Left lung (tissue), 10 donors: ENCODE measurements around the gene MRPL54. TPM values are rescaled to one million over a fixed set of nuclear protein-coding genes. Genes with fewer than 3 reads are reported as not detected.

Experiments
- ATAC-seq: fragments of 200-7000 bp; cut with Tn5 transposase; one replicate; pipeline ENCODE4 v1.9.1; 2020; ENCODE audit warnings: moderate library complexity
- DNase-seq, 4 donors: peaks; one replicate each; pipeline ENCODE4 v3.0.0-alpha.2; 2013 to 2020
- H3K27ac ChIP-seq, 2 donors: fragments of 200-600 bp; sonication (generic) in 1 of 2; one replicate each; pipeline versions ENCODE4 v1.5.0 to v1.8.0; 2020 to 2021
- H3K27me3 ChIP-seq, 2 donors: fragments of 200-600 bp; sonication (generic) in 1 of 2; one replicate each; pipeline versions ENCODE4 v1.5.0 to v1.8.0; 2020 to 2021
- H3K36me3 ChIP-seq, 2 donors: fragments of 200-600 bp; sonication (generic) in 1 of 2; one replicate each; pipeline versions ENCODE4 v1.5.0 to v1.8.0; 2020 to 2021
- H3K4me1 ChIP-seq, 2 donors: fragments of 200-600 bp; one replicate each; pipeline ENCODE4 v1.8.0; 2021
- H3K4me3 ChIP-seq, 2 donors: fragments of 200-600 bp; sonication (generic) in 1 of 2; one replicate each; pipeline versions ENCODE4 v1.5.0 to v1.8.0; 2020 to 2021; ENCODE audit warnings: mild to moderate bottlenecking in 1 of 2
- H3K9me3 ChIP-seq, 2 donors: fragments of 200-600 bp; sonication (generic) in 1 of 2; one replicate each; pipeline versions ENCODE4 v1.5.0 to v1.8.0; 2020 to 2021
- CTCF ChIP-seq, 2 donors: fragments of 200-600 bp; sonication (generic) in 1 of 2; IDR thresholded peaks; one replicate each; pipeline versions ENCODE4 v1.5.0 to v1.8.0; 2021; ENCODE audit warnings: antibody characterized with exemption in 2 of 2
- intact Hi-C, 2 donors: fragments of 100-400 bp; cut with DNase I; formaldehyde crosslinking; loops; one replicate each; pipeline versions ENCODE4 v1.11.2 to v1.14.2; 2022
- polyA plus RNA-seq, 6 donors: library from polyadenylated mRNA; unstranded; fragments of 120-200 nt; gene quantifications; one replicate each; pipeline ENCODE4 v1.2.1, GENCODE V29; 2013; ENCODE audit not compliant: insufficient read length in 6 of 6
- total RNA-seq, 2 donors: library from RNA; stranded (reverse); fragmentation: NEBNext Ultra II Directional; extraction: Animal tissue kit (Norgen Biotek cat#: 25700); gene quantifications; one replicate each; pipeline ENCODE4 v1.2.1, GENCODE V29; 2021
- donor health status: DM: no; HTN: yes; CAD: no.
- donor health status: DM: no; HTN: no; CAD: no.

Gene MRPL54
- total and polyA plus RNA-seq, 8 donors, result 24.4 to 59.1 (median 31.7) TPM

- ATAC-seq (no peak), DNase-seq (no peak)
- Histone ChIP-seq H3K4me1 (peaks cover 9 to 40% of the 10 kb centered on the region in 2 donors), H3K27ac (peak overlapping the region; percentile 66 to 67), H3K27me3 (peaks cover 0 to 29% of the 10 kb centered on the region in 2 donors), H3K36me3 (no peaks in the 10 kb centered on the region), H3K4me3 (no peak overlapping the region), H3K9me3 (no peaks in the 10 kb centered on the region)
- no peak for TF ChIP-seq CTCF (IDR thresholded peaks at IDR 0.05)
- intact Hi-C loops, result no loop called here
Measured at GRCh38 chr19:3808420-3809143, 46.1 kb downstream of the MRPL54 start.

- no peak for DNase-seq
- peak overlapping the region in 1 of 2 donors; percentile 87 for H3K27ac ChIP-seq
- intact Hi-C loops, result no loop called here
Measured at GRCh38 chr19:3809881-3810707, 47.6 kb downstream of the MRPL54 start.

GRCh38 chr19:3810708-3811355 lies 48.4 kb downstream of the MRPL54 start:
- intact Hi-C loops, result no loop called here

More at GRCh38 chr19:3809881-3810707, 47.6 kb downstream of the MRPL54 start:
- Histone ChIP-seq H3K4me3 (no peak overlapping the region), H3K4me1 (peaks cover 10 to 43% of the 10 kb centered on the region in 2 donors), H3K27me3 (peaks cover 0 to 20% of the 10 kb centered on the region in 2 donors), H3K9me3 (no peaks in the 10 kb centered on the region), H3K36me3 (no peaks in the 10 kb centered on the region)
- ATAC-seq, result no peak
- TF ChIP-seq CTCF (IDR thresholded peaks at IDR 0.05), result no peak

GRCh38 chr19:3813473-3814392 lies 51.3 kb downstream of the MRPL54 start:
- peaks cover 10 to 51% of the 10 kb centered on the region in 2 donors for H3K4me1 ChIP-seq
- no peaks in the 10 kb centered on the region for H3K9me3 ChIP-seq
- no peak for ATAC-seq
- H3K36me3 ChIP-seq, result no peaks in the 10 kb centered on the region
- no peak for TF ChIP-seq CTCF (IDR thresholded peaks at IDR 0.05)
- DNase-seq, result no peak
- intact Hi-C loops, result no loop called here
- H3K27ac ChIP-seq, result peak overlapping the region; percentile 72 to 87
- H3K4me3 ChIP-seq, result no peak overlapping the region
- peaks cover 0 to 20% of the 10 kb centered on the region in 2 donors for H3K27me3 ChIP-seq

More at GRCh38 chr19:3810708-3811355, 48.4 kb downstream of the MRPL54 start:
- peak overlapping the region in 1 of 2 donors; percentile 87 for H3K27ac ChIP-seq
- no peak overlapping the region for H3K4me3 ChIP-seq
- no peak for TF ChIP-seq CTCF (IDR thresholded peaks at IDR 0.05)
- no peaks in the 10 kb centered on the region for H3K36me3 ChIP-seq
- DNase-seq (no peak), ATAC-seq (no peak)
- no peaks in the 10 kb centered on the region for H3K9me3 ChIP-seq
- peaks cover 10 to 43% of the 10 kb centered on the region in 2 donors for H3K4me1 ChIP-seq
- peaks cover 0 to 20% of the 10 kb centered on the region in 2 donors for H3K27me3 ChIP-seq
